H1 (cell line): ENCODE measurements around the gene TGFBRAP1. TPM values are rescaled to one million over a fixed set of nuclear protein-coding genes. Genes with fewer than 3 reads are reported as not detected.

Source experiments
- CTCF ChIA-PET: fragments of 300-600 bp; sonication (Branson Sonifier 250); formaldehyde crosslinking; loops from one replicate; lab custom pipeline; 2021; ENCODE audit not compliant: partially characterized antibody; lab: Charles Lee
- POLR2A ChIA-PET: fragments of 300-600 bp; sonication (Branson Sonifier 250); formaldehyde crosslinking; loops from one replicate; lab custom pipeline; 2021; ENCODE audit warnings: inconsistent platforms; ENCODE audit not compliant: partially characterized antibody; lab: Charles Lee
- DNase-seq, 2 experiments: peaks; one replicate each; pipeline versions ENCODE4 v3.0.0 to v3.0.0-alpha.2; 2010 to 2022; ENCODE audit warnings: low spot score in 2 of 2, low read depth in 1 of 2, mixed read lengths in 1 of 2
- FAIRE-seq: peaks from 2 replicates; lab custom pipeline; 2011; peaks lifted over from hg19 to GRCh38; lab: Jason Lieb, UNC
- H2AFZ ChIP-seq: 2 replicates; pipeline ENCODE4 v1.8.1; 2012; ENCODE audit warnings: low read length, inconsistent platforms
- H2AK5ac ChIP-seq: 2 replicates; pipeline ENCODE4 v1.6.1; 2013; ENCODE audit warnings: low read depth, low read length
- H2BK120ac ChIP-seq: replicated peaks from 2 replicates; pipeline ENCODE3; 2013; ENCODE audit warnings: low read depth, low read length, inconsistent platforms
- H2BK12ac ChIP-seq: 2 replicates; pipeline ENCODE4 v1.6.1; 2013; ENCODE audit warnings: low read depth, low read length
- H2BK15ac ChIP-seq: 2 replicates; pipeline ENCODE4 v1.6.1; 2013; ENCODE audit warnings: low read length
- H2BK20ac ChIP-seq: 2 replicates; pipeline ENCODE4 v1.6.1; 2013; ENCODE audit warnings: low read length
- H2BK5ac ChIP-seq: 2 replicates; pipeline ENCODE4 v1.6.1; 2013; ENCODE audit warnings: low read depth, low read length
- H3K14ac ChIP-seq: 2 replicates; pipeline ENCODE4 v1.6.1; 2013; ENCODE audit warnings: inconsistent platforms; ENCODE audit not compliant: insufficient read length
- H3K18ac ChIP-seq: 2 replicates; pipeline ENCODE4 v1.6.1; 2013; ENCODE audit warnings: low read length; ENCODE audit errors: extremely low read depth
- H3K23ac ChIP-seq: 2 replicates; pipeline ENCODE4 v1.6.1; 2013; ENCODE audit warnings: inconsistent platforms; ENCODE audit not compliant: insufficient read length
- H3K23me2 ChIP-seq: 2 replicates; pipeline ENCODE4 v1.6.1; 2013; ENCODE audit warnings: low read depth, low read length
- H3K27ac ChIP-seq: 2 replicates; pipeline ENCODE4 v1.6.1; 2011; ENCODE audit warnings: low read depth, low read length, inconsistent platforms
- H3K27me3 ChIP-seq, 4 experiments: replicated peaks in 1 of 4; 1 replicate in 1 of 4; 2 replicates in 3 of 4; pipeline versions ENCODE4 v1.6.1 to v1.8.1; 2011 to 2013; ENCODE audit warnings: low read length in 3 of 4, mild to moderate bottlenecking in 3 of 4, inconsistent platforms in 2 of 4, mixed read lengths in 2 of 4, moderate library complexity in 1 of 4; ENCODE audit not compliant: control insufficient read depth in 3 of 4, insufficient read depth in 3 of 4; ENCODE audit errors: extremely low read depth in 1 of 4
- H3K36me3 ChIP-seq, 4 experiments: 2 replicates each; pipeline versions ENCODE4 v1.6.1 to v1.8.1; 2011 to 2013; ENCODE audit warnings: mild to moderate bottlenecking in 4 of 4, low read length in 3 of 4, moderate library complexity in 2 of 4, control low read depth in 1 of 4, inconsistent platforms in 1 of 4; ENCODE audit not compliant: insufficient read depth in 4 of 4, control insufficient read depth in 2 of 4
- H3K4ac ChIP-seq: replicated peaks from 2 replicates; pipeline ENCODE3; 2013; ENCODE audit warnings: low read length, low read depth, mixed read lengths, inconsistent platforms; ENCODE audit not compliant: insufficient read length
- H3K4me1 ChIP-seq, 4 experiments: replicated peaks in 1 of 4; 1 replicate in 1 of 4; 2 replicates in 3 of 4; pipeline versions ENCODE4 v1.6.1 to v1.8.1; 2011 to 2013; ENCODE audit warnings: low read length in 3 of 4, inconsistent platforms in 2 of 4, mixed read lengths in 1 of 4; ENCODE audit not compliant: insufficient read depth in 4 of 4, control insufficient read depth in 3 of 4
- H3K4me2 ChIP-seq, 2 experiments: 2 replicates each; pipeline versions ENCODE4 v1.6.1 to v1.8.1; 2011 to 2013; ENCODE audit warnings: low read depth in 2 of 2, low read length in 2 of 2, control low read depth in 1 of 2, inconsistent platforms in 1 of 2, mild to moderate bottlenecking in 1 of 2; ENCODE audit not compliant: insufficient read depth in 1 of 2
- H3K4me3 ChIP-seq, 4 experiments: fragments of 200-600, 300-600 bp in 1 of 4; sonication (generic), shearing (Covaris generic), sonication (Bioruptor Twin) in 1 of 4; 2 replicates each; pipeline versions ENCODE4 v1.5.1 to v1.8.1; 2011 to 2016; ENCODE audit warnings: low read length in 4 of 4, low read depth in 3 of 4, control low read depth in 2 of 4, inconsistent platforms in 2 of 4, mild to moderate bottlenecking in 2 of 4, mixed read lengths in 1 of 4, moderate library complexity in 1 of 4; ENCODE audit not compliant: insufficient read depth in 2 of 4; ENCODE audit errors: extremely low read depth in 1 of 4
- H3K56ac ChIP-seq: replicated peaks from 2 replicates; pipeline ENCODE3; 2013; ENCODE audit warnings: low read depth, mild to moderate bottlenecking, mixed read lengths, low read length, inconsistent platforms; ENCODE audit not compliant: insufficient read length
- H3K79me1 ChIP-seq: 2 replicates; pipeline ENCODE4 v1.6.1; 2013; ENCODE audit warnings: low read depth, low read length, control low read depth
- H3K79me2 ChIP-seq, 2 experiments: 2 replicates each; pipeline versions ENCODE4 v1.6.1 to v1.8.1; 2012 to 2013; ENCODE audit warnings: low read length in 2 of 2, mild to moderate bottlenecking in 2 of 2, inconsistent platforms in 1 of 2; ENCODE audit not compliant: insufficient read depth in 2 of 2, control insufficient read depth in 1 of 2
- H3K9ac ChIP-seq, 4 experiments: replicated peaks in 1 of 4; 1 replicate in 1 of 4; 2 replicates in 3 of 4; pipeline versions ENCODE4 v1.6.1 to v1.8.1; 2011 to 2013; ENCODE audit warnings: low read depth in 3 of 4, low read length in 3 of 4, control low read depth in 2 of 4, mild to moderate bottlenecking in 2 of 4, moderate library complexity in 2 of 4, inconsistent platforms in 1 of 4; ENCODE audit errors: extremely low read depth in 1 of 4
- H3K9me3 ChIP-seq, 2 experiments: 2 replicates each; pipeline versions ENCODE4 v1.6.1 to v1.8.1; 2012 to 2013; ENCODE audit warnings: mild to moderate bottlenecking in 2 of 2, moderate library complexity in 2 of 2, control low read depth in 1 of 2, inconsistent platforms in 1 of 2, low read depth in 1 of 2, low read length in 1 of 2, mixed read lengths in 1 of 2; ENCODE audit not compliant: insufficient read depth in 2 of 2
- H4K20me1 ChIP-seq, 2 experiments: replicated peaks in 1 of 2; 2 replicates each; pipeline versions ENCODE3 to v1.8.1; 2011 to 2013; ENCODE audit warnings: inconsistent platforms in 2 of 2, low read length in 2 of 2, mild to moderate bottlenecking in 1 of 2; ENCODE audit not compliant: insufficient read depth in 2 of 2, control insufficient read depth in 1 of 2
- H4K5ac ChIP-seq: 2 replicates; pipeline ENCODE4 v1.6.1; 2013; ENCODE audit warnings: low read length, low read depth, mixed read lengths, inconsistent platforms; ENCODE audit not compliant: insufficient read length
- H4K8ac ChIP-seq: 2 replicates; pipeline ENCODE4 v1.8.0; 2013; ENCODE audit warnings: mild to moderate bottlenecking, moderate library complexity, low read length, inconsistent platforms; ENCODE audit not compliant: insufficient read depth; ENCODE audit errors: extremely low read depth
- H4K91ac ChIP-seq: replicated peaks from 2 replicates; pipeline ENCODE3; 2013; ENCODE audit warnings: low read length, mixed read lengths, inconsistent platforms; ENCODE audit not compliant: insufficient read length
- CHD2 ChIP-seq: IDR thresholded peaks from 2 replicates; pipeline ENCODE4 v1.6.1; 2012; ENCODE audit warnings: low read length, improper control_type of control experiment
- EZH2 ChIP-seq: fragments of 200-600 bp; sonication (generic); IDR thresholded peaks from 2 replicates; pipeline ENCODE4 v1.7.1; 2012; ENCODE audit warnings: low read depth, mild to moderate bottlenecking, moderate library complexity, low read length, inconsistent platforms; ENCODE audit not compliant: severe bottlenecking
- FOSL1 ChIP-seq: IDR thresholded peaks from 2 replicates; pipeline ENCODE4 v1.6.1; 2011; ENCODE audit warnings: mild to moderate bottlenecking, low read depth, low read length, moderate library complexity; ENCODE audit not compliant: insufficient read depth
- NANOG ChIP-seq: IDR thresholded peaks from 2 replicates; pipeline ENCODE4 v1.6.1; 2011; ENCODE audit warnings: low read length, low read depth, mild to moderate bottlenecking, inconsistent platforms; ENCODE audit not compliant: insufficient read depth, poor library complexity, severe bottlenecking
- POU5F1 ChIP-seq: IDR thresholded peaks from 2 replicates; pipeline ENCODE4 v1.6.1; 2011; ENCODE audit warnings: low read depth, mild to moderate bottlenecking, low read length, moderate library complexity
- TAF7 ChIP-seq: optimal IDR thresholded peaks from 2 replicates; pipeline ENCODE3; 2011; ENCODE audit warnings: low read depth, mild to moderate bottlenecking, inconsistent platforms, low read length, moderate library complexity, borderline replicate concordance
- ZNF274 ChIP-seq: IDR thresholded peaks from 2 replicates; pipeline ENCODE4 v1.7.0; 2012; ENCODE audit warnings: low read length, borderline replicate concordance; ENCODE audit errors: extremely low read depth
- WGBS, 2 experiments: shearing (Covaris generic) in 1 of 2; methylation state at CpG; one replicate each; pipeline versions ENCODE4 v1.1.6 to v1.1.7; 2013 to 2015; ENCODE audit warnings: low lambda C conversion rate in 2 of 2, mixed read lengths in 2 of 2, inconsistent platforms in 1 of 2, low coverage in 1 of 2, missing lambda C conversion rate in 1 of 2; ENCODE audit not compliant: insufficient replicate concordance in 2 of 2, insufficient coverage in 1 of 2, insufficient read length in 1 of 2; ENCODE audit errors: extremely low coverage in 1 of 2, missing lambda C conversion rate in 1 of 2; 5-methylcytosine and 5-hydroxymethylcytosine counted together
- polyA plus RNA-seq, 7 experiments: library from polyadenylated mRNA; depleted of rRNA in 3 of 7; stranded (reverse) in 5 of 7; unstranded in 2 of 7; fragments of >200 nt in 5 of 7; fragments of 200-250 nt in 2 of 7; gene quantifications; 1 replicate in 5 of 7; 2 replicates in 1 of 7; 4 replicates in 1 of 7; pipeline versions ENCODE4 v1.2.1 to v1.2.3, GENCODE V29; 2011 to 2013; ENCODE audit warnings: missing spikeins in 2 of 7, mixed read lengths in 2 of 7
- total RNA-seq: library from RNA; stranded (reverse); fragmentation: NEBNext Ultra II Directional; extraction: Animal tissue kit (Norgen Biotek cat#: 25700); gene quantifications from 2 replicates; pipeline ENCODE4 v1.2.1, GENCODE V29; 2021
- TF ChIP-seq, protein P1 (sequence below): IDR thresholded peaks from 2 replicates; pipeline ENCODE4 v1.6.1; 2011; ENCODE audit warnings: low read depth, mild to moderate bottlenecking, low read length; ENCODE audit not compliant: insufficient read depth
- TF ChIP-seq, protein P2 (sequence below), 3 experiments: IDR thresholded peaks; 1 replicate in 2 of 3; 2 replicates in 1 of 3; pipeline versions ENCODE4 v1.5.1 to v1.6.1; 2011; ENCODE audit warnings: low read length in 3 of 3, mild to moderate bottlenecking in 3 of 3, inconsistent platforms in 2 of 3, low read depth in 1 of 3, moderate library complexity in 1 of 3; ENCODE audit not compliant: insufficient read depth in 1 of 3; ENCODE audit errors: control extremely low read depth in 1 of 3

Gene TGFBRAP1
- total and polyA plus RNA-seq, 2 of the 8 experiments (the other 6 are each of a cell fraction or from before 2014, with no cell fraction given), result 11.2 to 20.2 TPM

DNA sequence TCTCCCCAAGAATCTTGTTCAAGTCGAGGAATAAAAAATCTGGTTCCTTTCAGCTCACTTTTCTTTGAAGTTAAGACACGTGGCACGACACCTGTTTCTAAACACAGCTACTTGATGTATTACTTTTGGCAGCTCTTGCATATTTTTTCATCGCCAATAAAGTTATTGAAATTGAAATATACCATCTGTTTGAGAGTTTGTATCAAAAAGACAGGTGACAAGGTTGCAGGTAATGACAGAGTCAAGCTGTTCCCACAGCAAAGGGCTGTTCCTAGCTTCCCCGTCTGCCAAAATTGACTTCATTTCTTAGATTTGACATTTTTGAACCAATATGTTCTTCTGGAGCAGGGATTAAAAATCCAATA is 93.5 kb downstream of the TGFBRAP1 start:
- Histone ChIP-seq H3K4ac (no peak overlapping the region), H3K79me1 (no peaks in the 10 kb centered on the region), H3K4me1 (peaks cover 0 to 4% (median 0%) of the 10 kb centered on the region in 4 experiments; a peak in 2 of 7 replicates), H4K91ac (no peak overlapping the region), H3K27ac (no peak overlapping the region), H3K18ac (no peak overlapping the region), H3K4me3 (no peak overlapping the region), H2BK20ac (no peak overlapping the region), H3K36me3 (no peaks in the 10 kb centered on the region), H3K79me2 (no peaks in the 10 kb centered on the region), H3K27me3 (no peaks in the 10 kb centered on the region; a peak in 1 of 7 replicates), H3K14ac (no peak overlapping the region), H2BK5ac (no peak overlapping the region), H4K8ac (no peak overlapping the region), H2AFZ (no peak overlapping the region), H2BK12ac (no peak overlapping the region), H4K5ac (no peak overlapping the region), H3K4me2 (no peak overlapping the region), H2AK5ac (no peak overlapping the region), H3K56ac (no peak overlapping the region), H3K23ac (no peak overlapping the region), H2BK120ac (no peak overlapping the region), H3K9ac (no peak overlapping the region), H3K9me3 (no peaks in the 10 kb centered on the region), H4K20me1 (no peaks in the 10 kb centered on the region), H2BK15ac (no peak overlapping the region), H3K23me2 (no peaks in the 10 kb centered on the region)
- 83% methylated on average over 5 of the region's 5 CpGs; no CpG with 5 or more reads in 1 of the 2 experiments for WGBS, 2 experiments
- CTCF ChIA-PET, result interaction anchor here (0.7 to 16.9 kb wide), 25 partner anchors 8 to 269 kb away, joined by 3 to 541 read pairs (median 4); no protein-coding TSS in a partner anchor
- FAIRE-seq, result no peak
- DNase-seq, result no peak
- no peak for TF ChIP-seq EZH2
- no peak for TF ChIP-seq NANOG
- TF ChIP-seq, protein P1, sequence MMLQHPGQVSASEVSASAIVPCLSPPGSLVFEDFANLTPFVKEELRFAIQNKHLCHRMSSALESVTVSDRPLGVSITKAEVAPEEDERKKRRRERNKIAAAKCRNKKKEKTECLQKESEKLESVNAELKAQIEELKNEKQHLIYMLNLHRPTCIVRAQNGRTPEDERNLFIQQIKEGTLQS, result no peak
- TF ChIP-seq, protein P2, sequence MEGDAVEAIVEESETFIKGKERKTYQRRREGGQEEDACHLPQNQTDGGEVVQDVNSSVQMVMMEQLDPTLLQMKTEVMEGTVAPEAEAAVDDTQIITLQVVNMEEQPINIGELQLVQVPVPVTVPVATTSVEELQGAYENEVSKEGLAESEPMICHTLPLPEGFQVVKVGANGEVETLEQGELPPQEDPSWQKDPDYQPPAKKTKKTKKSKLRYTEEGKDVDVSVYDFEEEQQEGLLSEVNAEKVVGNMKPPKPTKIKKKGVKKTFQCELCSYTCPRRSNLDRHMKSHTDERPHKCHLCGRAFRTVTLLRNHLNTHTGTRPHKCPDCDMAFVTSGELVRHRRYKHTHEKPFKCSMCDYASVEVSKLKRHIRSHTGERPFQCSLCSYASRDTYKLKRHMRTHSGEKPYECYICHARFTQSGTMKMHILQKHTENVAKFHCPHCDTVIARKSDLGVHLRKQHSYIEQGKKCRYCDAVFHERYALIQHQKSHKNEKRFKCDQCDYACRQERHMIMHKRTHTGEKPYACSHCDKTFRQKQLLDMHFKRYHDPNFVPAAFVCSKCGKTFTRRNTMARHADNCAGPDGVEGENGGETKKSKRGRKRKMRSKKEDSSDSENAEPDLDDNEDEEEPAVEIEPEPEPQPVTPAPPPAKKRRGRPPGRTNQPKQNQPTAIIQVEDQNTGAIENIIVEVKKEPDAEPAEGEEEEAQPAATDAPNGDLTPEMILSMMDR (IDR thresholded peaks at IDR 0.05; ENCODE audit: control extremely low read depth in 1 of 3, insufficient read depth in 1 of 3, low read depth in 1 of 3, low read length in 3 of 3), result no peak
- no peak for TF ChIP-seq TAF7
- TF ChIP-seq CHD2, result no peak
- no peak for TF ChIP-seq ZNF274
- TF ChIP-seq FOSL1, result no peak
- no peak for TF ChIP-seq POU5F1
- POLR2A ChIA-PET, result interaction anchor here (0.9 to 1.2 kb wide), 2 partner anchors 22 to 121 kb away, joined by 4 to 9 read pairs; no protein-coding TSS in a partner anchor
